Activated T-cell treated with anti-CD3 and anti-CD28 coated beads for 24 hours (primary cell): ENCODE results near the gene VPS11.

ENCODE experiments used
- DNase-seq: peaks from one replicate; pipeline ENCODE4 v3.0.0-alpha.2; 2020; ENCODE audit warnings: low read depth

VPS11 gene

GRCh38 chr11:119081682-119082260 is 14.2 kb downstream of the VPS11 start:
- DNase-seq: no peak

GRCh38 chr11:119084663-119085436 is 17.2 kb downstream of the VPS11 start, which contains the start of gene HMBS:
TSS of gene HMBS (plus strand) at chr11:119084881. CDS start at chr11:119085034, 153 bp downstream.
- peak; percentile 91 for DNase-seq

GRCh38 chr11:119085437-119085847 is 17.8 kb downstream of the VPS11 start:
- DNase-seq: no peak

DNA sequence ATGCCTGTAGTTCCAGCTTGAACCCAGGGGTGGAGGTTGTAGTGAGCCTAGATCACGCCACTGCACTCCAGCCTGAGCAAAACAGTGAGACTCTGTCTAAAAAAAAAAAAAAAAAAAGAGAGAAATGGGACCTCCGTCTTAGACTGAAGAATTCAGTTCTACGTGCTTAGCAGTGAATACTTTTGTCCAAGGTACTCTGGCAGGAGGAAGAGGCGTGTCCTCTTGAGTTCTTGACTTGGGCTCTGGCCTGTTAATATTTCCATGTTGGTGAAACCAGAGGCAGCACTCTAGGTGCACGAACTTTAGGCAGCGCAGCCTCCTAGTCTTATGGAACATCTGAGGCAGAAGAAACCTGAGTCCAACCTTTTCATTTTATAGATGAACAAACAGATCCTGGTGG is 19.5 kb downstream of the VPS11 start:
- no peak for DNase-seq

GRCh38 chr11:119087747-119088241 is 20.2 kb downstream of the VPS11 start:
- no peak for DNase-seq

DNA sequence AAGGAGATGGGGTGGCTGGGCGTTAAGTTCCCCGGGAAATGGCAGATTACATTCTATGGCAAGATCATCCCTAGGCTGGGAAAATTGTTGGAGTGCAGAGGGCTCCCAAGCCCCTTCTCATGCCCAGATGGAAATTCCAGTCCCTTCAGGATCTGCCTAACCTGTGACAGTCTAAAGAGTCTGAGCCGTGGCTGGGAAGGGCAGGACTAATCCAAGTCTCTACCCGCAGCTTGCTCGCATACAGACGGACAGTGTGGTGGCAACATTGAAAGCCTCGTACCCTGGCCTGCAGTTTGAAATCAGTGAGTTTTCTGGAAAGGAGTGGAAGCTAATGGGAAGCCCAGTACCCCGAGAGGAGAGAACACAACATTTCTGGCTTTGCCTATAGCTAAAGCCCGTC is 20.8 kb downstream of the VPS11 start:
- no peak for DNase-seq

DNA sequence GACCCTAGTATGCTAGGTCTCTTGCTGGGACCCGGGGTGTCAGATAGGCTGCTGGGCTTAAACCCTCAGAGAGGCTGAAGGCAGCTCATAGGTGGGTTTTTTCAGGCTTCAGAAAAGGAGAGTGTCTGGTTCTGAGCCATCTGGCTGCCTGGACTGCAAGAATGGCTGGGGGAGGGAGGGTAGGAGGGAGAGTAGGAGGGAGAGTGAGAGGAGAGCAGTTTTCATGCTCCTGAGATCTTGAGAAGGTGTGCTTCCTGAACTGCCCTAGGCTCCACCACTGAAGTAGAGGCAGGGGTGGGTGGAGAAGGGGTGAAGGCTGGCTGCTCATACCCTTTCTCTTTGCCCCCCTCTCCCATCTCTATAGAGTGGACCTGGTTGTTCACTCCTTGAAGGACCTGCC is 21.7 kb downstream of the VPS11 start:
- DNase-seq: no peak

DNA sequence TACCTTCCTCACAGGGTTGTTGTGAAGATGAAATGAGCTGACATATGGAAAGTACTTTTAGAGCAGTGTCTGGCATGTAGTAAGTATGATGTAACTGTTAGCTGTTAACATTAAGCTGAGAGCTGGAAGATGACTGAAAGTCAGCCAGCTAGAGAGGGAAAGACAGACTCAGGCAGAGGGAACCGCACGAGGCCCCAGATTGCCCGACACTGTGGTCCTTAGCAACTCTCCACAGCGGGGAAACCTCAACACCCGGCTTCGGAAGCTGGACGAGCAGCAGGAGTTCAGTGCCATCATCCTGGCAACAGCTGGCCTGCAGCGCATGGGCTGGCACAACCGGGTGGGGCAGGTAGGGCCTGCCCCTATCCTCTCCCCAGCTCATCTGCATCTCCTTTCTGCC is 23.6 kb downstream of the VPS11 start:
- DNase-seq: no peak

DNA sequence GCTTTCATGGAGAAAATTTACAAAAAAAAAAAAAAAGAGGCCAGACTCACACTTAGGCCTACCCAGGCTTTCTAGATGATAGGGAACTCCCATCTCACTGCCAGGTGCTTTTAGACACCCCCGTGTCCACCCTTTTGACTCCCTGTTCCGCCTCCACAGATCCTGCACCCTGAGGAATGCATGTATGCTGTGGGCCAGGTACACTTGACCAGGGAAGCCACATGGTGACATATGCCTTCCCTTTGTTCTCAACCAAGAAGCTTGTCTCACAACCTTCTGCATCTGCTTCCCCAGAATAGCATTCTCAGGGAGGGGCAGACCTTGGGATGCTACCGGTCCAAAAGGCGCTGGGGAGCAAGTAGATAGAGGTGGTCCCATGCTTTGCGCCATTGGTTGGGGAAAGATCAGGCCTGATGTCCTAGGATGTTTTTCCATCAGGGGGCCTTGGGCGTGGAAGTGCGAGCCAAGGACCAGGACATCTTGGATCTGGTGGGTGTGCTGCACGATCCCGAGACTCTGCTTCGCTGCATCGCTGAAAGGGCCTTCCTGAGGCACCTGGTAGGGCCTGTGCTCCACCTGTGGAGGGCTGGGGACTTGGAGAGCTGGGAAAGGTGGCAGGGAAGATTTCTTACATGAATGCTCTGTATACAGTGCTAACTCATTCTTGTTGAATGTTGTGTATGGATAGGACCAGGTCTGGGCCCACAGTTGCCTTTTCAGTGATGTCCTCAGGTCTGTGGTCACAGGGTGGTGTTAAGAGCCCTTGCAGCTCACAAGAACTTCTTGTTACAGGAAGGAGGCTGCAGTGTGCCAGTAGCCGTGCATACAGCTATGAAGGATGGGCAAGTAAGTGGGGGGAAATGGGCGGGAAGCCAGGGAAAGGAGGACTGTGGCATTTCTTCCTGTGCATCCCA is 24.6 kb downstream of the VPS11 start:
- DNase-seq: no peak

DNA sequence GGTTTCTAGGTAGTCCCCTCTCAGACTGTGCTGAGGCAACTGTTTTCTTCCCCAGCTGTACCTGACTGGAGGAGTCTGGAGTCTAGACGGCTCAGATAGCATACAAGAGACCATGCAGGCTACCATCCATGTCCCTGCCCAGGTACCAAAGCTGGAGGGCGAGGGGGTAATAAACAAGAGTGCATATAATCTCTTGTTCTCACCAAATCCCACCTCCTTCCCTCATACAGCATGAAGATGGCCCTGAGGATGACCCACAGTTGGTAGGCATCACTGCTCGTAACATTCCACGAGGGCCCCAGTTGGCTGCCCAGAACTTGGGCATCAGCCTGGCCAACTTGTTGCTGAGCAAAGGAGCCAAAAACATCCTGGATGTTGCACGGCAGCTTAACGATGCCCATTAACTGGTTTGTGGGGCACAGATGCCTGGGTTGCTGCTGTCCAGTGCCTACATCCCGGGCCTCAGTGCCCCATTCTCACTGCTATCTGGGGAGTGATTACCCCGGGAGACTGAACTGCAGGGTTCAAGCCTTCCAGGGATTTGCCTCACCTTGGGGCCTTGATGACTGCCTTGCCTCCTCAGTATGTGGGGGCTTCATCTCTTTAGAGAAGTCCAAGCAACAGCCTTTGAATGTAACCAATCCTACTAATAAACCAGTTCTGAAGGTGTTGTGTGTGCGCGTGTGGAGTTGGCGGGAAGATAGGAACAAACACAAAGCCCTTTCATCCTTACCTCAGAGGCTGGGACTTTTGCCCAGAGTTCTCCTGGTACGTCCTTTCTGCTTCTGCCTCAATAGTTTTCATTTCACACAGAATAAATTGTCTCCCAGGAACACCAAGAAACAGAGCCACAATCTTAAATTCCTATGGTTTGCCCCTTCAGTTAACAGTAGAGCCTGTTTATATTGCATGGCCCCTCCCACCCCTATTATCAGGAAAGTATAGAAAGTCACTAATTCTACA is 25.5 kb downstream of the VPS11 start:
- DNase-seq: no peak

- peak; percentile 35 for DNase-seq
Measured at GRCh38 chr11:119093942-119094815, 26.6 kb downstream of the VPS11 start.

DNA sequence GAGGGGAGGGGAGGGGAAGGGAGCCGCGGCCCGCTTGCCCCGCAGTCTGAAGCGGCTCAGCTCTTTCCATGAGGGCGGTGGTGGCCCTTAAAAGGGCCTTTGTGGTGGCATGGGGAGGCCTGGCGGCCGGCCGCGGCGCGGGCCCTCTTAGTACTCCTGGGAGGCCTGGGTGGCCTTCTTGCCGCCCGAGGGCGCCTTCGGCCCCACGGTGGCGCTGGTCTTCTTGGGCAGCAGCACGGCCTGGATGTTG is 27.1 kb downstream of the VPS11 start:
- DNase-seq: peak; percentile 49

DNA sequence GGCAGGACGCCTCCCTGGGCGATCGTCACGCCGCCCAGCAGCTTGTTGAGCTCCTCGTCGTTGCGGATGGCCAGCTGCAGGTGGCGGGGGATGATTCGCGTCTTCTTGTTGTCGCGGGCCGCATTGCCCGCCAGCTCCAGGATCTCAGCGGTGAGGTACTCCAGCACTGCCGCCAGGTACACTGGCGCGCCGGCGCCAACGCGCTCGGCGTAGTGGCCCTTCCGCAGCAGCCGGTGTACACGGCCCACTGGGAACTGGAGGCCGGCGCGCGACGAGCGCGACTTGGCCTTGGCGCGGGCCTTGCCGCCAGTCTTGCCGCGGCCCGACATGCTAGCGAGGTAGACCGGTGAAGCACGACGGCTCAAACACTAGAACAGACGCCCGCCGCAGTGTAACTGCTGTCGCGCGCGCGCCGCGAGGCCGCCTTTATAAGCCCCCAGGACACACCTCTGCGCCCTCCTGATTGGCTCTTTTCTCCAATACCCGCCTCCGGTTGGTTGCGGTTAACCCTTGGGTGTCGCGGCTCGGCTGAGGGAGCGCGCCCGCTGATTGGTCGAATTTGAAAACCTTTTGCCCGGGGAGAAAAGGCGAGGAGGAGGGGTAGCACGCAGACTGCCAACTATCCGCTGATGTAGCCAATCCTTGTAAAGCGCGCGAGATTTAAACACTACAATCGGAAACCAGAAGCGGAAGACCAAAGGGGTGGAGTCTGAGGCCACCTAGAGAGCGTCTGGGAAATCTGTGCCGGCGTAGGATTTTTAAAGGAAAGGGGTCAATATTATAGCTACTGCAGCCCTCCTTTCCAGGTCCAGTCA is 27.7 kb downstream of the VPS11 start:
- DNase-seq: peak; percentile 99

DNA sequence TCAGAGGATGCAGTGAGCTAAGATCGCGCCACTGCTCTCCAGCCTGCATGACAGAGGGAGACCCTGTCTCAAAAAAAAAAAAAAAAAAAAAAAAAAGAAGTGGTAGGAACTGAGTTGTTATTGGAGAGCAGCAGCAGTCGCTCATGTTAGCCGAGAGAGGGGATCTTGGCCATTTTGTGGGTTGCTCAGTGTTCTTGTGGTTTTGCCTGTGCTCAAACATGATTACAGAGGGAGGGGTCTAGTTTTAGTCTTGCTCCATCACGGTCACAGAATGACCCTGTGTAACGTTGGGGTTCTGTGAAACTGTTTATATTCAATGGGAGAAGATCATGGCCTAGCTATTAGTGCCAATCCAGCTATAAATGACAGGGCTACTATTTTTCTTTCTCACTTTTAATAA is 32.1 kb downstream of the VPS11 start:
- DNase-seq: no peak

DNA sequence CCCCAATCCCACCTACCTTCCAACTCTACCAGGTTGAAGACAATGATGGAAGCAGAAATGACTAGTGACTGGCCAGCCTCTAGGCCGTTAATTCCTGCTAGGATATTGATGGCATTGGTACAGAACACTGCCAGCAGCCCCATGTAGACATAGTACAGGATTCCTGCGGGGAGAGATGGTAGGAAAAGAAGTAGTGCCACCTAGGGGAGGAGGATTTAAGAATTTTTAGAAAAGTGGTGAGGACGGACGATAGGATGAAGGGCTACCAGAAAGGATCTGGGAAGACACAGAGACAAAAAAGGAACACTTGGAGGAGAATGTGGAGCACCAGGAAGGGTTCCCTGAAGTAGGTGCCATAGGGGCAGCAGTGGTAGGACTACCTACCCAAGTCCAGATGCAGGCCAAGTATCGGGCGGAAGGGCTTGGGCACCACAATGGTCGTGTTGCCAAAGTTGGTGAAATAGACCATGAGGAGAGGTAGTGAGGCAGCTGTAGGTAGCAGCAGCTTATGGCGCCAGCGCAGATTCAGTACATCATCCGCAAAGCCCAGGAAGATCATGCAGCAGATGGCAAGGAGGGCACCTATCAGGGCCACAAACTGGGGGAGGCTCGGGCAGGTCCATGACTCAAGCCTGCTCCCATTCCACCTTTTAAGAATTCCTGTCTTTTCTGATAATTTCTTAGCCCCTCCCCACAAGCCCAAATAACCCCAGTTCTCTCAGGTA is 32.8 kb downstream of the VPS11 start:
- no peak for DNase-seq

- DNase-seq: no peak
Measured at GRCh38 chr11:119100994-119101758, 33.6 kb downstream of the VPS11 start.

DNA sequence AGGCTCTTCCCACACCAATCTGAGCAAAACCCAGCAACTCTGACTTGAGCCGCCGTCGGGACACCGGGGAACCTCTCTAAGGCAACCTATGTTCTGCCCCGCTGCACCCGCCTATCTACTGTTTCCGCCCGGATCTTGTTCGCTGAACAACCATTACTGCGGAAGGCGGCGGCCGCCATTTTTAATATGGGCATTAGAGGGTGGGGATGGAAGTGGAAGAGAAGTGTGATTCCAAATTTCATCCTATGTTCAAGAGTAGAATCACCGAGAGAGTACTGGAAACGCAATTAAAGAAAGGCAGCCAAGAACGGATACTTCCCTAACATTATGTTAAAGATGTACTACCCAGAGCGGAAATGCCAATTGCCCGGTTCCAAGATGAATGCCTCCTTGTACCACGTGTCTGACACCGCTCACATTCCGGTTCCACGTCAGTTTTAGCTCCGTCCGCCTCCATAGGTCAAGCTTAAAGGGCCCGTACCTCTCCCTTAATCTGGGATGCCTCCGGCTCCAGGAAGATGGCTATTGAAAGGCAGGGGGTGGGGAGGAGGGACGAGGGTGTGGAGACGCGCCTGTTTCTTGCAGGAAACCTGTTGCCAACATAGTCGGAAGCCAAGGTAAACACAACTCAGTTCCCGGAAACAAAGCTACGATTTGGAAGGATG is 34.3 kb downstream of the VPS11 start, which contains the start of gene DPAGT1:
DPAGT1 (minus strand) TSS at position 95 of the 665 bp plus-strand sequence. CDS start 198 bp downstream, outside the sequence.
- DNase-seq: peak; percentile 81
